WI38 (cell line): Measurements from ENCODE around the gene RNF152.

ENCODE experiments used
- H3K4me3 ChIP-seq: 2 replicates; pipeline ENCODE4 v1.5.1; 2011; ENCODE audit warnings: low read depth, mild to moderate bottlenecking, control low read depth, low read length
- CTCF ChIP-seq: IDR thresholded peaks from 2 replicates; pipeline ENCODE4 v1.5.1; 2012; ENCODE audit warnings: low read depth, mild to moderate bottlenecking, control low read depth, low read length

RNF152 gene

GRCh38 chr18:61908661-61909060 is 15.9 kb upstream of the RNF152 start:
- no peak for TF ChIP-seq CTCF
- no peak overlapping the region for H3K4me3 ChIP-seq

GRCh38 chr18:61901323-61901986 is 8.6 kb upstream of the RNF152 start:
- peak; percentile 97 for TF ChIP-seq CTCF
- H3K4me3 ChIP-seq: no peak overlapping the region

- no peak for TF ChIP-seq CTCF
Measured at GRCh38 chr18:61900504-61901281, 7.9 kb upstream of the RNF152 start.

GRCh38 chr18:61898640-61899101 is 5.9 kb upstream of the RNF152 start:
- no peak overlapping the region for H3K4me3 ChIP-seq
- no peak for TF ChIP-seq CTCF

More at GRCh38 chr18:61900504-61901281, 7.9 kb upstream of the RNF152 start:
- no peak overlapping the region for H3K4me3 ChIP-seq

- TF ChIP-seq CTCF: no peak
- H3K4me3 ChIP-seq: no peak overlapping the region
Measured at GRCh38 chr18:61896757-61897156, 4.0 kb upstream of the RNF152 start.

GRCh38 chr18:61896118-61896517 is 3.3 kb upstream of the RNF152 start:
- H3K4me3 ChIP-seq: no peak overlapping the region
- no peak for TF ChIP-seq CTCF
